ENCODE measurements around the gene COL13A1. TPM values are rescaled to one million over a fixed set of nuclear protein-coding genes. Genes with fewer than 3 reads are reported as not detected.

Gene COL13A1
- total RNA-seq, 3 donors from 2014 or later (not counting 1 experiment from before 2014, with no cell fraction given), result 5.2 to 22.0 (median 10.3) TPM

DNA sequence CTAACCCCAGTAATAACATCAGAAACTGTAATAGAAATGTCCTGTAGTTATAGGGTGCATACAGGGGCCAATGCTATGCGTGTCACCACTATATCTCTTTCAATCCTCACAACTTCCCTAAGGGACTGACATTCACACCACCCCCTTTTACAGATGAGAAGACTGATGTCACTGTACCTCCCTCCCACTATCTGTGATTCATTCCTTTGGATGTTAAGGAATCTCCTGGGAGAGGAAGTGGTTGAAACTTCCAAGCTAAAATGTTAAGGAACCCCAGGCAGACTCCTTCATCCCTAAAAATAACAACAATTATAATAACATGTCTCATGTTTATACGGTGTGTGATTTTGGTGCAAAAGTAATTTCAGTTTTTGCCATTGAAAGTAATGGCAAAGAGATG is 5.4 kb downstream of the COL13A1 start:
- no peaks in the 10 kb centered on the region for H3K36me3 Mint-ChIP-seq
- ATAC-seq (no peak), DNase-seq (no peak)
- intact Hi-C loops (cut with micrococcal nuclease), result no loop called here
- H3K27me3 Mint-ChIP-seq (ENCODE audit: low read depth in 2 of 2), result no peaks in the 10 kb centered on the region
- peaks cover 27% of the 10 kb centered on the region for H3K4me1 ChIP-seq (ENCODE audit: control insufficient read depth, insufficient read depth, low read length)
- H3K4me3 ChIP-seq (ENCODE audit: low read length), result no peak overlapping the region
- H3K36me3 ChIP-seq (ENCODE audit: control insufficient read depth, insufficient read depth, low read length), result no peaks in the 10 kb centered on the region
- peaks cover 12% of the 10 kb centered on the region for H3K27me3 ChIP-seq (ENCODE audit: control insufficient read depth, insufficient read depth, low read length)
- WGBS (ENCODE audit: insufficient coverage), result 89% methylated on average over 2 of the region's 2 CpGs
- no peak overlapping the region for H3K27ac Mint-ChIP-seq
- H3K4me1 Mint-ChIP-seq, result peaks cover 31 to 68% of the 10 kb centered on the region in 2 donors
- TF ChIP-seq, protein P1, sequence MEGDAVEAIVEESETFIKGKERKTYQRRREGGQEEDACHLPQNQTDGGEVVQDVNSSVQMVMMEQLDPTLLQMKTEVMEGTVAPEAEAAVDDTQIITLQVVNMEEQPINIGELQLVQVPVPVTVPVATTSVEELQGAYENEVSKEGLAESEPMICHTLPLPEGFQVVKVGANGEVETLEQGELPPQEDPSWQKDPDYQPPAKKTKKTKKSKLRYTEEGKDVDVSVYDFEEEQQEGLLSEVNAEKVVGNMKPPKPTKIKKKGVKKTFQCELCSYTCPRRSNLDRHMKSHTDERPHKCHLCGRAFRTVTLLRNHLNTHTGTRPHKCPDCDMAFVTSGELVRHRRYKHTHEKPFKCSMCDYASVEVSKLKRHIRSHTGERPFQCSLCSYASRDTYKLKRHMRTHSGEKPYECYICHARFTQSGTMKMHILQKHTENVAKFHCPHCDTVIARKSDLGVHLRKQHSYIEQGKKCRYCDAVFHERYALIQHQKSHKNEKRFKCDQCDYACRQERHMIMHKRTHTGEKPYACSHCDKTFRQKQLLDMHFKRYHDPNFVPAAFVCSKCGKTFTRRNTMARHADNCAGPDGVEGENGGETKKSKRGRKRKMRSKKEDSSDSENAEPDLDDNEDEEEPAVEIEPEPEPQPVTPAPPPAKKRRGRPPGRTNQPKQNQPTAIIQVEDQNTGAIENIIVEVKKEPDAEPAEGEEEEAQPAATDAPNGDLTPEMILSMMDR (IDR thresholded peaks at IDR 0.05), result no peak
- H3K9me3 ChIP-seq (ENCODE audit: control insufficient read depth, insufficient read depth, low read length), result no peaks in the 10 kb centered on the region
- no peak overlapping the region for H3K27ac ChIP-seq (ENCODE audit: low read length)
- H3K9me3 Mint-ChIP-seq, result no peaks in the 10 kb centered on the region
- H3K4me3 Mint-ChIP-seq, result no peak overlapping the region

DNA sequence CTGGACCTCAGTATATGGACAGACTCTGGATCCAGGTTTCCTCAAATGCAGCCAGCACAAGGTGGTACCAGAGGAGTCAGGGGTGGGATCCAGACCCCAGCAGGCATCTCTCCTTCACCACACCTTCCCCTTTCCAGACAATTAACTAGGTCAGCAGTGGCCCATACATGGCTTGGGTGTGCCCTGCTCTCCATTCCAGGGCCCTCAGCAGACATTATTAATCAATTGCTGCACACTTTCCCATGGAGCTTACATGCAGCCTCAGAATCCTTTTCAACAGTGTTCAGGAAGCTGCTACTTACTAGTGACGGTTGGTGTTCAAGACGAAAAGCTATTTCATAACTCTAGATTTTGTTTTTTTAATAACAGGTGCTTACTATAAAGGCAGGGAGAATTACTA is 6.0 kb downstream of the COL13A1 start:
- H3K9me3 ChIP-seq (ENCODE audit: control insufficient read depth, insufficient read depth, low read length), result no peaks in the 10 kb centered on the region
- H3K4me1 Mint-ChIP-seq, result peaks cover 35 to 73% of the 10 kb centered on the region in 2 donors
- TF ChIP-seq, protein P1 (IDR thresholded peaks at IDR 0.05), result no peak

DNA sequence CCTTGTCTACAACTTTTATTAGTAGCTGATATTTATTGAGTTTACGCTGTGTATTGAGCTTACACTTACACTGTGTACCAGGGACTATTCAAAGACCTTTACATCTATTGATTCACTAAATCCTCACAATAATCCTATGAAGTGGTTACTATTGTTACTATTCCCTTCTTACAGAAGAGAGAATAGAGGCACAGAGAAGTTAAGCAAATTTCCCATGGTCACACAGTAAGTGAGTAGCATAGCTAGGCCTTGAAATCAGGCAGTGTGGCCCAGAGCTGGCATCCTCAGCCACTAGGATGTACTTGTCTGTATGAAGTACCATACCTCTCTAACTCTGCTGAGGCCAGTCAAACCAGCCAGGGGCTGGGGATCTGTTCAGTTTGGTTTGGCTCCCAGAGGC is 7.6 kb downstream of the COL13A1 start:
- DNase-seq (no peak), ATAC-seq (no peak)
- intact Hi-C loops (cut with micrococcal nuclease), result no loop called here
- Histone ChIP-seq H3K27me3 (ENCODE audit: control insufficient read depth, insufficient read depth, low read length) (no peaks in the 10 kb centered on the region), H3K27ac (ENCODE audit: low read length) (no peak overlapping the region), H3K4me3 (ENCODE audit: low read length) (no peak overlapping the region), H3K4me1 (ENCODE audit: control insufficient read depth, insufficient read depth, low read length) (peaks cover 27% of the 10 kb centered on the region), H3K36me3 (ENCODE audit: control insufficient read depth, insufficient read depth, low read length) (no peaks in the 10 kb centered on the region), H3K9me3 (ENCODE audit: control insufficient read depth, insufficient read depth, low read length) (no peaks in the 10 kb centered on the region)
- Mint-ChIP-seq H3K36me3 (no peaks in the 10 kb centered on the region), H3K27me3 (ENCODE audit: low read depth in 2 of 2) (no peaks in the 10 kb centered on the region), H3K4me3 (no peak overlapping the region), H3K9me3 (no peaks in the 10 kb centered on the region), H3K4me1 (peaks cover 38 to 78% of the 10 kb centered on the region in 2 donors), H3K27ac (peak overlapping the region; percentile 14 to 77)
- TF ChIP-seq, protein P1 (IDR thresholded peaks at IDR 0.05), result no peak
- no CpG with 5 or more reads among the region's 1 CpG for WGBS (ENCODE audit: insufficient coverage)

More for the DNA sequence above, 6.0 kb downstream of the COL13A1 start:
- Mint-ChIP-seq H3K4me3 (no peak overlapping the region), H3K36me3 (no peaks in the 10 kb centered on the region), H3K27me3 (ENCODE audit: low read depth in 2 of 2) (no peaks in the 10 kb centered on the region), H3K9me3 (no peaks in the 10 kb centered on the region), H3K27ac (no peak overlapping the region)
- no peak for ATAC-seq
- Histone ChIP-seq H3K27ac (ENCODE audit: low read length) (no peak overlapping the region), H3K36me3 (ENCODE audit: control insufficient read depth, insufficient read depth, low read length) (no peaks in the 10 kb centered on the region), H3K4me3 (ENCODE audit: low read length) (no peak overlapping the region), H3K27me3 (ENCODE audit: control insufficient read depth, insufficient read depth, low read length) (peaks cover 8% of the 10 kb centered on the region), H3K4me1 (ENCODE audit: control insufficient read depth, insufficient read depth, low read length) (peaks cover 22% of the 10 kb centered on the region)
- 96% methylated on average over 2 of the region's 2 CpGs for WGBS (ENCODE audit: insufficient coverage)
- intact Hi-C loops (cut with micrococcal nuclease), result no loop called here
- no peak for DNase-seq

DNA sequence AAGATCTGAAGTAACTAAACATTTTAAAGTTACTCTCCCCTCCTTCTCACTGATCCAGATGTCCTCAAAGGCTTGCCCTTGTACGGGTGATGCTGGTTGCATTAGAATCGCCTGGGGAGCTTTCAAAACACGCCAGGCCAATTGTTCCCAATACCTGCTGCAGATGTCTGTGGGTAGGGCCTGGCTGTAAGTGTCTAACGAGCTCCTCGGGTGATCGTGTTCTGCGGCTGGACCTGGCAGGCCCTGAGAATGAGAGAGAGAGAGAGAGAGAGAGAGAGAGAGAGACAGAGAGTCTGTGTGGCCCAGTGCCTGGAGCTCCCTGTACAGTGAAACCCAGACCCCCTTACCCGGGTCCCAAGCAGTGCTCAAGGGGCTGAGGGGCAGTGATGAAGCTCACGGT is 8.4 kb downstream of the COL13A1 start:
- DNase-seq, result no peak
- 90% methylated on average over 9 of the region's 9 CpGs for WGBS (ENCODE audit: insufficient coverage)

More for the DNA sequence above, 8.4 kb downstream of the COL13A1 start:
- no peaks in the 10 kb centered on the region for H3K27me3 Mint-ChIP-seq (ENCODE audit: low read depth in 2 of 2)
- intact Hi-C loops (cut with micrococcal nuclease), result no loop called here
- H3K27ac Mint-ChIP-seq, result peak overlapping the region; percentile 14 to 77
- no peaks in the 10 kb centered on the region for H3K9me3 ChIP-seq (ENCODE audit: control insufficient read depth, insufficient read depth, low read length)
- TF ChIP-seq, protein P1 (IDR thresholded peaks at IDR 0.05), result no peak
- H3K4me1 Mint-ChIP-seq, result peaks cover 35 to 78% of the 10 kb centered on the region in 2 donors
- no peak overlapping the region for H3K27ac ChIP-seq (ENCODE audit: low read length)
- no peaks in the 10 kb centered on the region for H3K27me3 ChIP-seq (ENCODE audit: control insufficient read depth, insufficient read depth, low read length)
- H3K4me3 Mint-ChIP-seq, result no peak overlapping the region
- H3K4me1 ChIP-seq (ENCODE audit: control insufficient read depth, insufficient read depth, low read length), result peaks cover 27% of the 10 kb centered on the region
- no peaks in the 10 kb centered on the region for H3K36me3 Mint-ChIP-seq
- no peaks in the 10 kb centered on the region for H3K9me3 Mint-ChIP-seq
- no peak overlapping the region for H3K4me3 ChIP-seq (ENCODE audit: low read length)
- ATAC-seq, result no peak
- H3K36me3 ChIP-seq (ENCODE audit: control insufficient read depth, insufficient read depth, low read length), result no peaks in the 10 kb centered on the region

Measured in natural killer cell (primary cell).